HG03342 (cell line): ENCODE results near the gene BPIFB3.

Experiments used
- ATAC-seq: cut with Tn5 transposase; IDR thresholded peaks from one replicate; pipeline ENCODE4 v1.9.1; 2021; ENCODE audit warnings: mild to moderate bottlenecking, moderate library complexity; ENCODE audit not compliant: unreplicated experiment

Gene BPIFB3

GRCh38 chr20:33053291-33054106, at the start of gene BPIFB3:
Gene BPIFB3, plus strand, starts transcription at chr20:33053903. Its CDS starts 1,533 bp downstream, at chr20:33055436.
- no peak for ATAC-seq

GRCh38 chr20:33004141-33004751, 49.5 kb upstream of the BPIFB3 start, which contains the start of gene SUN5:
Gene SUN5, minus strand, starts transcription at chr20:33004433. Its CDS starts 93 bp downstream, at chr20:33004340.
- no peak for ATAC-seq

GRCh38 chr20:33005132-33005566, 48.6 kb upstream of the BPIFB3 start:
- no peak for ATAC-seq

GRCh38 chr20:33005908-33006775, 47.6 kb upstream of the BPIFB3 start:
- ATAC-seq, result no peak

- no peak for ATAC-seq
Measured at GRCh38 chr20:33006776-33007375, 46.8 kb upstream of the BPIFB3 start.

- no peak for ATAC-seq
Measured at GRCh38 chr20:33007376-33008335, 46.0 kb upstream of the BPIFB3 start, which contains the start of gene BPIFB2. Gene BPIFB2, plus strand, starts transcription at chr20:33007704. Its CDS starts 871 bp downstream, at chr20:33008575.

GRCh38 chr20:33008336-33009213, 45.1 kb upstream of the BPIFB3 start:
- ATAC-seq, result no peak

GRCh38 chr20:33009214-33010132, 44.2 kb upstream of the BPIFB3 start:
- no peak for ATAC-seq

GRCh38 chr20:33010133-33010504, 43.6 kb upstream of the BPIFB3 start:
- ATAC-seq, result no peak

- no peak for ATAC-seq
Measured at GRCh38 chr20:33010674-33011449, 42.8 kb upstream of the BPIFB3 start.

- no peak for ATAC-seq
Measured at GRCh38 chr20:33012327-33013189, 41.1 kb upstream of the BPIFB3 start.

GRCh38 chr20:33013701-33014326, 39.9 kb upstream of the BPIFB3 start:
- ATAC-seq, result no peak

- no peak for ATAC-seq
Measured at GRCh38 chr20:33014336-33015113, 39.2 kb upstream of the BPIFB3 start.

- no peak for ATAC-seq
Measured at GRCh38 chr20:33015114-33015484, 38.6 kb upstream of the BPIFB3 start.
